Adrenal gland (tissue), 5 donors: Measurements from ENCODE around the gene BRINP1.

Source experiments
- POLR2A ChIP-seq, 2 donors: fragments of 450-650 bp; IDR thresholded peaks; one replicate each; pipeline ENCODE4 v1.6.1; 2017; ENCODE audit warnings: antibody characterized with exemption in 2 of 2, mild to moderate bottlenecking in 2 of 2, moderate library complexity in 1 of 2
- TF ChIP-seq, protein P1 (sequence below), 6 experiments: fragments of 450-650 bp in 4 of 6; fragments of 200-600 bp in 2 of 6; sonication (generic) in 1 of 6; IDR thresholded peaks; 1 replicate in 5 of 6; 2 replicates in 1 of 6; pipeline versions ENCODE4 v1.5.1 to v1.8.0; 2016 to 2021; ENCODE audit warnings: antibody characterized with exemption in 6 of 6, mild to moderate bottlenecking in 2 of 6, moderate library complexity in 1 of 6
- donor health status: DM: no; HTN: no; CAD: no.

DNA sequence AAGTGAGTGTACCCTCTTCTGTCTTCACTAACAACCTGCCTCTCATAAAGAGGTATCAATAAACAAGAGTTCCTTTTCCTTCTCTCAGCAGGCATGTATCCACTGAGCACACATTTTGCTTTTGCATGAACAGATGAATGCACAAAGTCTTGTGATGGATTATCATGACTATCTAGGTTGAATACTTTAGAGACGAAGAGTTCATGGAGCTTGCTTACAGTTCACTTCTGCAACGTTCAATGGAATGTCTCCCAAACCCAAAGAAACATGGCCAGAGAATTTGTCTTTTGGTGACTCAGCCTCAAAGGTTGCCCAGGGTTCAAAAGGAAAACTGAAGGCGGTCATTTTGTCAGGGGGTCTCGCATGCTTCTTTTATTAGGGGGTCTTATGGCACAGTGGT is 55.4 kb downstream of the BRINP1 start:
- no peak for TF ChIP-seq POLR2A (IDR thresholded peaks at IDR 0.05)
- TF ChIP-seq, protein P1, sequence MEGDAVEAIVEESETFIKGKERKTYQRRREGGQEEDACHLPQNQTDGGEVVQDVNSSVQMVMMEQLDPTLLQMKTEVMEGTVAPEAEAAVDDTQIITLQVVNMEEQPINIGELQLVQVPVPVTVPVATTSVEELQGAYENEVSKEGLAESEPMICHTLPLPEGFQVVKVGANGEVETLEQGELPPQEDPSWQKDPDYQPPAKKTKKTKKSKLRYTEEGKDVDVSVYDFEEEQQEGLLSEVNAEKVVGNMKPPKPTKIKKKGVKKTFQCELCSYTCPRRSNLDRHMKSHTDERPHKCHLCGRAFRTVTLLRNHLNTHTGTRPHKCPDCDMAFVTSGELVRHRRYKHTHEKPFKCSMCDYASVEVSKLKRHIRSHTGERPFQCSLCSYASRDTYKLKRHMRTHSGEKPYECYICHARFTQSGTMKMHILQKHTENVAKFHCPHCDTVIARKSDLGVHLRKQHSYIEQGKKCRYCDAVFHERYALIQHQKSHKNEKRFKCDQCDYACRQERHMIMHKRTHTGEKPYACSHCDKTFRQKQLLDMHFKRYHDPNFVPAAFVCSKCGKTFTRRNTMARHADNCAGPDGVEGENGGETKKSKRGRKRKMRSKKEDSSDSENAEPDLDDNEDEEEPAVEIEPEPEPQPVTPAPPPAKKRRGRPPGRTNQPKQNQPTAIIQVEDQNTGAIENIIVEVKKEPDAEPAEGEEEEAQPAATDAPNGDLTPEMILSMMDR (IDR thresholded peaks at IDR 0.05): no peak
